HL-60 (cell line): ENCODE data around the gene TTC33.
A peak's percentile ranks its signal among the peaks of the same experiment; 100 is the strongest.
"Not testable (repeated sequence)": the region's sequence is repeated elsewhere in the genome, so short reads cannot be mapped to it uniquely, and the experiment has no call there.

Experiments
- DNase-seq, 2 experiments: peaks; one replicate each; pipeline ENCODE4 v3.0.0-alpha.2; 2010 to 2020; ENCODE audit warnings: low read depth in 1 of 2, low spot score in 1 of 2
- H3K27ac ChIP-seq: fragments of 250-450 bp; sonication (Bioruptor Pico); replicated peaks from 2 replicates; pipeline ENCODE4 v1.5.1; 2020; ENCODE audit warnings: mild to moderate bottlenecking, moderate library complexity
- H3K27me3 ChIP-seq: fragments of 250-450 bp; sonication (Bioruptor Pico); 2 replicates; pipeline ENCODE4 v1.5.1; 2021; ENCODE audit warnings: mild to moderate bottlenecking, moderate library complexity; ENCODE audit not compliant: insufficient read depth, poor library complexity, severe bottlenecking
- H3K4me3 ChIP-seq: replicated peaks from 2 replicates; pipeline ENCODE4 v1.5.1; 2011; ENCODE audit warnings: mild to moderate bottlenecking, control low read depth, low read length; ENCODE audit not compliant: insufficient read depth
- GABPA ChIP-seq: IDR thresholded peaks from 2 replicates; pipeline ENCODE4 v1.6.1; 2012; ENCODE audit warnings: low read depth
- POLR2AphosphoS5 ChIP-seq: IDR thresholded peaks from 2 replicates; pipeline ENCODE4 v1.6.1; 2012; ENCODE audit warnings: low read depth
- SPI1 ChIP-seq: IDR thresholded peaks from 2 replicates; pipeline ENCODE4 v1.6.1; 2012; ENCODE audit warnings: low read depth, mild to moderate bottlenecking, borderline replicate concordance
- TF ChIP-seq, protein P1 (sequence below): IDR thresholded peaks from one replicate; pipeline ENCODE4 v1.5.1; 2011; ENCODE audit warnings: low read length, control low read depth, inconsistent platforms; ENCODE audit not compliant: insufficient read depth
- TF ChIP-seq, protein P2 (sequence below): IDR thresholded peaks from 2 replicates; pipeline ENCODE4 v1.6.1; 2012; ENCODE audit warnings: low read depth; ENCODE audit not compliant: insufficient replicate concordance

Gene TTC33

GRCh38 chr5:40733434-40733833 is 22.3 kb downstream of the TTC33 start:
- H3K4me3 ChIP-seq = no peak overlapping the region
- no peaks in the 10 kb centered on the region for H3K27me3 ChIP-seq
- H3K27ac ChIP-seq = no peak overlapping the region
- DNase-seq = peak in 1 of 2 experiments; percentile 64
- TF ChIP-seq, protein P1, sequence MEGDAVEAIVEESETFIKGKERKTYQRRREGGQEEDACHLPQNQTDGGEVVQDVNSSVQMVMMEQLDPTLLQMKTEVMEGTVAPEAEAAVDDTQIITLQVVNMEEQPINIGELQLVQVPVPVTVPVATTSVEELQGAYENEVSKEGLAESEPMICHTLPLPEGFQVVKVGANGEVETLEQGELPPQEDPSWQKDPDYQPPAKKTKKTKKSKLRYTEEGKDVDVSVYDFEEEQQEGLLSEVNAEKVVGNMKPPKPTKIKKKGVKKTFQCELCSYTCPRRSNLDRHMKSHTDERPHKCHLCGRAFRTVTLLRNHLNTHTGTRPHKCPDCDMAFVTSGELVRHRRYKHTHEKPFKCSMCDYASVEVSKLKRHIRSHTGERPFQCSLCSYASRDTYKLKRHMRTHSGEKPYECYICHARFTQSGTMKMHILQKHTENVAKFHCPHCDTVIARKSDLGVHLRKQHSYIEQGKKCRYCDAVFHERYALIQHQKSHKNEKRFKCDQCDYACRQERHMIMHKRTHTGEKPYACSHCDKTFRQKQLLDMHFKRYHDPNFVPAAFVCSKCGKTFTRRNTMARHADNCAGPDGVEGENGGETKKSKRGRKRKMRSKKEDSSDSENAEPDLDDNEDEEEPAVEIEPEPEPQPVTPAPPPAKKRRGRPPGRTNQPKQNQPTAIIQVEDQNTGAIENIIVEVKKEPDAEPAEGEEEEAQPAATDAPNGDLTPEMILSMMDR = no peak
- TF ChIP-seq POLR2AphosphoS5 (no peak), GABPA (no peak), SPI1 (no peak)
- TF ChIP-seq, protein P2, sequence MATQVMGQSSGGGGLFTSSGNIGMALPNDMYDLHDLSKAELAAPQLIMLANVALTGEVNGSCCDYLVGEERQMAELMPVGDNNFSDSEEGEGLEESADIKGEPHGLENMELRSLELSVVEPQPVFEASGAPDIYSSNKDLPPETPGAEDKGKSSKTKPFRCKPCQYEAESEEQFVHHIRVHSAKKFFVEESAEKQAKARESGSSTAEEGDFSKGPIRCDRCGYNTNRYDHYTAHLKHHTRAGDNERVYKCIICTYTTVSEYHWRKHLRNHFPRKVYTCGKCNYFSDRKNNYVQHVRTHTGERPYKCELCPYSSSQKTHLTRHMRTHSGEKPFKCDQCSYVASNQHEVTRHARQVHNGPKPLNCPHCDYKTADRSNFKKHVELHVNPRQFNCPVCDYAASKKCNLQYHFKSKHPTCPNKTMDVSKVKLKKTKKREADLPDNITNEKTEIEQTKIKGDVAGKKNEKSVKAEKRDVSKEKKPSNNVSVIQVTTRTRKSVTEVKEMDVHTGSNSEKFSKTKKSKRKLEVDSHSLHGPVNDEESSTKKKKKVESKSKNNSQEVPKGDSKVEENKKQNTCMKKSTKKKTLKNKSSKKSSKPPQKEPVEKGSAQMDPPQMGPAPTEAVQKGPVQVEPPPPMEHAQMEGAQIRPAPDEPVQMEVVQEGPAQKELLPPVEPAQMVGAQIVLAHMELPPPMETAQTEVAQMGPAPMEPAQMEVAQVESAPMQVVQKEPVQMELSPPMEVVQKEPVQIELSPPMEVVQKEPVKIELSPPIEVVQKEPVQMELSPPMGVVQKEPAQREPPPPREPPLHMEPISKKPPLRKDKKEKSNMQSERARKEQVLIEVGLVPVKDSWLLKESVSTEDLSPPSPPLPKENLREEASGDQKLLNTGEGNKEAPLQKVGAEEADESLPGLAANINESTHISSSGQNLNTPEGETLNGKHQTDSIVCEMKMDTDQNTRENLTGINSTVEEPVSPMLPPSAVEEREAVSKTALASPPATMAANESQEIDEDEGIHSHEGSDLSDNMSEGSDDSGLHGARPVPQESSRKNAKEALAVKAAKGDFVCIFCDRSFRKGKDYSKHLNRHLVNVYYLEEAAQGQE = no peak

DNA sequence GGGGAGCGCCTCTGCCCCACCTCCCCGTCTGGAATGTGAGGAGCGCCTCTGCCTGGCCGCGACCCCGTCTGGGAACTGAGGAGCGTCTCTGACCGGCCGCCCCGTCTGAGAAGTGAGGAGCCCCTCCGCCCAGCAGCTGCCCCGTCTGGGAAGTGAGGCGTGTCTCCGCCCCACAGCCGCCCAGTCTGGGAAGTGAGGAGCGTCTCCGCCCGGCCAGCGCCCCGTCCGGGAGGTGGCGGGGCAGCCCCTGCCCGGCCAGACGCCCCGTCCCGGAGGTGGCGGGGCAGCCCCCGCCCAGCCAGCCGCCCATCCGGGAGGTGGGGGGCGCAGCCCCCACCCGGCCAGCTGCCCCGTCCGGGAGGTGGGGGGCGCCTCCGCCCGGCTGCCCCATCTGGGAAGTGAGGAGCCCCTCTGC is 33.3 kb downstream of the TTC33 start:
- not testable (repeated sequence) for DNase-seq, H3K4me3 ChIP-seq, H3K27me3 ChIP-seq, H3K27ac ChIP-seq

GRCh38 chr5:40720069-40720468 is 35.7 kb downstream of the TTC33 start:
- H3K27ac ChIP-seq = no peak overlapping the region
- TF ChIP-seq SPI1 = no peak
- no peak for TF ChIP-seq POLR2AphosphoS5
- TF ChIP-seq, protein P1 = no peak
- no peak for TF ChIP-seq GABPA
- TF ChIP-seq, protein P2 = no peak
- no peak for DNase-seq
- no peaks in the 10 kb centered on the region for H3K27me3 ChIP-seq
- no peak overlapping the region for H3K4me3 ChIP-seq

DNA sequence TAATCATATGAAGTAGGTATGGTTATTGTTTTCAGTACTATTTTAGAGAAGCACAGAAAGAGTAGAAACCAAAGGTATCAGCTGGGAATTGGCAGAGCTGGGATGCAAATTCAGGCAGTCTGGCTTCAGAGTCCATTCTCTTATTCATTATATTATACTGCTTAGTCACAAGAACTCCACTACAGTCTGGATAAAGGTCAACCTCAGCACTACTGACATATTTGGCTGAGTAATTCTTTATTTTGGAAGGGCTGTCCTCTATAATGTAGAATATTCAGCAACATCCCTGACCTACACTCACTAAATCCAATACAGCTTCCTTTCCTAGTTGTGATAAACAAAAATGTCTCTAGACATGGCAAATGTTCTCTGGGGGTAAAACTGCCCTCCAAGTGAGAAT is 38.5 kb downstream of the TTC33 start:
- H3K27me3 ChIP-seq = no peaks in the 10 kb centered on the region
- no peak overlapping the region for H3K27ac ChIP-seq
- H3K4me3 ChIP-seq = no peak overlapping the region
- no peak for TF ChIP-seq GABPA
- TF ChIP-seq SPI1 = no peak
- TF ChIP-seq, protein P1 = no peak
- no peak for TF ChIP-seq POLR2AphosphoS5
- TF ChIP-seq, protein P2 = no peak
- DNase-seq = no peak
